Medulla oblongata (tissue), 1 donor: Measurements from ENCODE around the gene ANTXRL.
"Not testable (repeated sequence)": the region's sequence is repeated elsewhere in the genome, so short reads cannot be mapped to it uniquely, and the experiment has no call there.

Experiments
- DNase-seq: peaks from one replicate; pipeline ENCODE4 v3.0.0-alpha.2; 2015; ENCODE audit errors: extremely low spot score

ANTXRL gene

DNA sequence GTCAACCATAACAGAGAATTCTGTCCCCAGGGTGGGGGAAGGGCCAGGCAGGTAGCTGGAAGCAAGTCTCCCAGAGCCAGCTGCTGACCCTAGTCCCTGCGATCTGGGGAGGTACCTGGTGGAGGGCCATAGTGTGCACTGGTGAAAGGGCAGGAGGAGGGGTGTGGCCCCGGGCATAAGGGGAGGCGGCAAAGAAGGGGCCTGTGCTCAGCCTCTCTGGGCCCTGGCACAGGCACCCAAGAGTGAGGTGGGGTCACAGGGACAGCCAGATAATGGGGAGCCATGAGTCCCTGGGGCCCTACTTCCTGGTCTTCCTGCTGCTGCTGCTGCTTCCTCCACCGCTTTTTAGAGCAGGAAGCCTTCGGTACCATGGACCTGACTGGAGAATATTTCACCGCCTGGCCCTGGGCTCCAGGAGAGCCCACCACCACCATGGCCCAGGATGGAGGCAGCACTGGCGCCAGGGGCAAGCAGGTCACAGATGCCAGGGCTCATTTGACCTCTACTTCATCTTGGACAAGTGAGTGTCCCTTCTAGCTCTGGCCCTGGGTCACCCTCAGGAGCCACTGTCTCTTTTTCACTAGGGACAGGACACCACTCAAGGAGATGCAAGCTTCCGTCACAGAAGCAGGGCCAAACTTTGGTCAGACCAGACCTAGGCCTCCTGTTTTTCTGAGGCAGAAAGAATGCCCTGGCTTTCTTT is at the start of gene ANTXRL:
Gene ANTXRL (plus strand): TSS at position 7 of the 703 bp plus-strand sequence. CDS start 266 bp downstream, at position 273.
- no peak for DNase-seq

DNA sequence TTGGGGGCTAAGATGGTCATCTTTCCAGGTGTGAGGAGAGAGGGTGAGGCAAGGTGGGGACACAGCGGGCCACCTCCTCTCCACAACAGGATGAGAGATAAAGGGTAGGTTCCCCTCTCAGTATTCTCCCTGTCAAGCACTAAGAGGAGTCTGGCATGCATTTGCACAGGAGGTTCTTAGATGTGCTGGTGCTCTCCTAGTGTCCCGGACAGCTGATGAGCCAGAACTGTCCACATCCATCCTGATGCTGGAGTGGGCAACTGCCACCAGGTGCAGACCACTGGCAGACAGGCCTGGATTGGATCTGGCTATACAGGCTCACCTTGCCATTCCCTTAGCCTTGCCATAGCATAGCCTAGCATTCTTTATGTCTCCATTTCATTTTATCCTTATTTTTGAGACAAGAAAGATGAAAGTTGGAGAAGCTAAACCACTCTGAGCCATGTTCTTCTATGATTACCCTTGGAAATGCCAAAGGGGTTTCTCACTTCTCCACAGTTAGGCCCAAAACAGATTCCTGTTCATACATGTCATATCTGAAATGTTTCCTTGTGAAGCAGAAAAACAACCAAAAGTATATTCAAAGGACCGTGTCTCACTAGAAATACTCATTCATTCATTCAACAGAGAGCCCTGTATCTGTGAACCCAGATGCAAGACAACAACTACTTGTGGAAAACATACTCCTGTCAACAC is 48.8 kb upstream of the ANTXRL start:
- no peak for DNase-seq

DNA sequence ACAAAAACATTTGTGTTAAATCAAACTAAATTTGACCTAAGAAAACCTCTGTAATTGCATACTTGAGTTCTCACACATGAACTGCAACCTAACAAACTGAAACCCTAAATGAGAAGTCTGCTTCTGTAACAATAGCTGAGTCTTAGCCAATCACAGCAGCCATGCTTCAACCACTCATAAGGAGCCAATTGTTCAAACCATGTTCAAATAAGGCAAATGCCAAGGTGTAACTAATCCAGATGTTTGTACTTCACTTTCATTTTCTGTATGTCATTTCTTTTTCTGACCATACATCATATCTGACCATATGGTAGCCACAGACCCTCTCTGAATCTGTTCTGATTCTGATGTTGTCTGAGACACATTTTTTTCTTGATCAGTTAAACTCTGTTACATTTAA is 47.5 kb upstream of the ANTXRL start:
- DNase-seq, result no peak

DNA sequence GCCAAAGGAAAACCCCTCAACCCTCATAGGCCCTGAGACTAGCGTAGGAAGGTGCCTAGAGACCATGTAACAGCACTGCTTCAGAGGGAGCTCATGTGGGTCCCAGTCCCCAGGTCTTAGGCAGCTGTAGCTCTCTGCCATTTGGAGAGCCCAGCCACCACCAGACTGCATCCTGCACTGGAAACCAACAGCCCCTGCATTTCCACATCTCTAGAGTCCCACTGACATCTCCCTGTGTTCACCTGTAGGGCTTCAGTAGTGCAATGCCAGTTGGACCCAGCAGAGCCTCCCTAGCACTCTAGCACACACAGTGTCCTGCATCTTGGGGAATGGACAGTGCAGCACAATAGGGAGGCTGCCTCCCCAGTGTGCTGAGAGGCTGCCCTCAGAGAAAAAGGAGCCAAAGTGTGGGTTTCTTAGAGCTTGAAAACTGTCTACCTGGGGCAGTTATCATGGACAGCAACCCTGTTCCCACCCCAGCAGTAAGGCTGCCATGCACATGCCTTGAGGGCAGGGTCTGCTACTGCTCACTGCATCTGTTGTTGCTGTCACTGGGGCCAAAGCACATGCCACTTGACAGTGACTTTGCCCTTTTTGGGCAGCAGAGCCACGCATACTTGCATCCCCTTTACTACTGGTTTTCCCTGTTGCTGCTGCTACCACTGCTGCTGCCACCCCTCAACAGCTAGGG is 46.7 kb upstream of the ANTXRL start:
- no peak for DNase-seq

DNA sequence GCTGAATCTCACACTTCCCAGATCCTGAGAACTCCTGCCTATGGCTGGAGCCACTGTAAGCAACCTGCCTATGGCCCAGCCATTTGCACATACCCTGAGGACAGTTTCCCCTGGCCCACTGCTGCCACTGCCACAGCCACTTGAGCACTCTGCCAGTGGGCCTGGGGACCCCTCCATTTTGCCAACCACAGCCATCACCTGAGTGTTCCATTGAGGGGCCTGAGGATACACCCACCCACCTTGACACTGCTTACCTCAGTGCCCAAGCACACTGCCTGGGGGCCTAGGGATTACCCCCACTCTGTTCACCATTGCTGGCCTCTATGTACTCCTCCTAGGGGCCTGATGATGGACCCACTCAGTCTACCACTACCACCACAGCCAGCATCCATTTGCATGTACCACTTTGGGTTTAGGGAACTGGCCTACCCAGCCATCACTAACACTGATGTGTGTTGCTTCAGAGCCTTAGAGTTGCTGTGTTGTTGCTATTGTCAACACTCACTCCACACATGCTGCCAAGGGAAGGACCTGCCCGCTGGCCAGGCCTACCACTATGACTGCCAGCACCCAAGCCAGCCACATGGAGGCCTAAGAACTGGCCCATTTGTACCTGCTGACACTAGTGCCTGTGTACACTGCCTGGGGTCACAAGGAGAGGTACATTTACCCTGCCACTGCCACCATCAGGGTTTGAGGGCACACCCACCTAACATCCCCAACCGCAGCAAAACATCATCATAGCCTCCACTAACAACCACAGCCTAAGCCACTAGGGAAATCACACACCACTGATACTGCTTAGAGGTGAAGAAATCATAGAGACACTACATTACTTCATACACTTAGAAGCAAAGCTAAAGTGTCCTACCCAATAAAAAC is 45.9 kb upstream of the ANTXRL start:
- DNase-seq, result no peak

DNA sequence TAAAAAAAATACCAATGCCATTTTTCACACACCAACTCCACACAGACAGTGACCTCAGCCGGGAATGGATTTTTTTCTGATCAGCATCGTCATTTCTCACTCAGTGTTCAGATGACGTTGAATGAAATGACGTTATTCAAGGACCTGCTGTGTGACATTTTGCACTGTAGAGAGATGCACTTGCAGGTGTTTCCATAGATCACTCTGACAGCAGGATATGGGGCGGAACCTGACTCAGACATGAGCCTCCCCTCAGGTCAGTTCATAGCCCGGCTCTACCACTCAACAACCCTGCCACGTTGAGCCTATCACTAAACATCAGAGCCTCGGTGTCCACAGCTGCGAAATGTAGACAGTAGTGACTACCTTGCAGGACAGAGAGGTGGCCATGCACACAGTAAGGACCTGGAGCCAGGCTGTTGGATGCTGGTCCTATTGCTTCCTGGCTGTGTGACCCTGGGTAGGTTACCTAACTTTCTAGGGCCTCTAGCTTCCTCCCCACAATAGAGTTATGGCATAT is 41.4 kb upstream of the ANTXRL start:
- no peak for DNase-seq

DNA sequence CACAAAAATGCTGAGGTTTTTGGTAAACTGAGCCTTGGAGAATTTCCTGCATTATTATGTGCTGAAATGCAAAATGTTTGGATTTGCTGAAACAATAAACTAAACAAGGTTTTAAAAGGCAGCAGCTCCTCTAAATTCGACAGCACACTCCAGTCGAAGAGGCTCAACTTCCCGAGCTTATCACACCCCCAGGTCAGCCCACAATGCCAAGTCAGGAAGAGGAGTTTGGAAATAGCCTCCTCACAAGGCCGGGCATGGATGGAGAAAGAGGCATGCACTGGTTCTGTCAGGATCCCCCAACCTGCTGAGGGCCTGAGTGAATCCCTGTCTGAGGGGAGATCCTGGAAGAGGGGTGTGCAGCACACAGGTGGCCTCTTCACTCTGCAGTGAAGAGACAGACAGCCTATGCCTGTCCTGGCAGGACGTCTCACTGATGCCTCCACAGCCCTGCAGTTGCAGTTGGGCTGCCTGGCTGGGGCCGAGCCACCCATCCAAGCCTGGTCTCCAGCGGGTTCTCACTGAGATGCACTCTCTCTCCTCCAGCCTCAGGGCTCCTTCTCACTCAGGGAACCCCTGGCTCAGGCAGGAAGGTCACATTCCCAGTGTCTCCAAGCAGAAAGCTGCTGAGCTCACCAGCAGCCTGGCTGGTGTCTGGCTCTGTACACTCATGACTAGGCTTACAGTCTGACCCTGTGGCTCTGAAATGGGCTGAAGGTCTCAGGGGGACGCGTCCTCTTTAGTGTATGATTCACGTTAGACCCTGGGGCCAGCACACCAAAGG is 40.2 kb upstream of the ANTXRL start:
- not testable (repeated sequence) for DNase-seq

DNA sequence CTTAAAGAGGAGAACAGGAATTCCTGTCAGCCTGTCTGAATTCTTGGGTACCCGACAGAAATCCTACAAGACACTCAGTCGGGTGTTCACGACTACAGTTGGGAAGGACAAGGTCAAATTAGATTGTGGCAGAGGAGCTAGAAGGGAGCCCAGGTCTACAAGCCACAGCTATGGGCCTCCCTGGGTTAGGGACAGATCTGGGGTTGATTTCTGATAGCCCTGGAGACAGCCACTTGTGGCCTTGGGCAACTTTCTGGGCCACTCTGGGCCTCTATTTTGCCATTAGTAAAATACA is 39.7 kb upstream of the ANTXRL start:
- no peak for DNase-seq

DNA sequence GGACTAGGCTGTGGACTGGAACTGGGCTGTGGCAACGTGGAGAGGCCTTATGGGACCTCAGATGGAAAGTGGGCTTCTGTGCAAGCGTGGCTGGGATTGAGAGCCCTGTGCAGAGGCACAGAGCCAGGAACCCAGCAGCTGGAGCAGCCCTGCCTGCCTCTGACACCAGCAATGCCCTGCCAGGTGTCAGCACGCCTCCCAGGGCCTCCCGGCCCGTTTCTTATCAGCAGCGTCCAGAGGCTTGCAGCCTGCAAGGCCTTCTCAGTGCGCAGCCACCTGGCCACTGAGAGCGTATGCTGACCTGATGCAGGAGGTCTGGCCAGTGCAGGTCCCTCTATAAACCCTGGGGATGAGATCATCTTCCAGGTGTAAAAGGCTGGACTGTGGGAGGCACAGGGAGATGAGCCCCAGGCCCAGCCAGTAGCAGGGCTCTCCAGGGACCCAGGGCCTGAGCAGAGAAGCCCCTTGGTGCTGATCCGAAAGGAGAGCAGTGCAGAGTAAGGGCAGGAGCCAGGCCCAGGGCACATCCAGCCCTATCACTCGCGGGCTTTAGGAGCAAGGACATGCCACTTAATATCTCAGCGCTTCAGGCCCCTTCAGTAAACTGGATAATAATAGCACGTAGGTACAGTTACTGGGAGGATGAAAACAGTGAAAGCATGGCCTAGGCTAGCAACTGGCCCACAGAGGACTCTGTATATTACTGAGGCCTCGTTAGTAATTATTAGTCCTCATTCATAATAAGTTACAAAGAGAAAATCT is 38.8 kb upstream of the ANTXRL start:
- no peak for DNase-seq

DNA sequence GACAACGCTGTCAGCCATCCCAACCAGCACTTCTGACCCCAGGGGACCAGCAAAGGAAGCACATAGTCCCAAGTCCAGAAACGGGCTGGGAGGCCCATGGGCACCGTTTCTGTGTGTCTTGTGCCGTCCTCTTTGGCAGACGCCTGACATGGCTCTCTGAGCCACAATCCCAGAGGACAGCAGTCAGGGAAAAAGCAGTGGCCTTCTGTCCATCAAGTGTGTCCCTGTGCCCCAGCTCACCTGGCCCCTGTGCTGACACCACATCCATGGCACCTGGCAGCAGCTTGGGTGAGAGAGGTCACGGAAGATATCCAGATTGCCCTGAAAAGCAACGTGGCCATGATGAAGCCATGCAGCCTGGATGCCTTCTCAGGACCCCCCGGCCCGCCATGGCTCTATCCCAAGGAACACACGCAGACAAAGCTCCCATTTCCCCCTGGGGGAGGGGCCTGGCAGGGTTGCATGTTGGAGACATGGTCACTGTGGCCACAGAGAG is 38.1 kb upstream of the ANTXRL start:
- peak; percentile 26 for DNase-seq

DNA sequence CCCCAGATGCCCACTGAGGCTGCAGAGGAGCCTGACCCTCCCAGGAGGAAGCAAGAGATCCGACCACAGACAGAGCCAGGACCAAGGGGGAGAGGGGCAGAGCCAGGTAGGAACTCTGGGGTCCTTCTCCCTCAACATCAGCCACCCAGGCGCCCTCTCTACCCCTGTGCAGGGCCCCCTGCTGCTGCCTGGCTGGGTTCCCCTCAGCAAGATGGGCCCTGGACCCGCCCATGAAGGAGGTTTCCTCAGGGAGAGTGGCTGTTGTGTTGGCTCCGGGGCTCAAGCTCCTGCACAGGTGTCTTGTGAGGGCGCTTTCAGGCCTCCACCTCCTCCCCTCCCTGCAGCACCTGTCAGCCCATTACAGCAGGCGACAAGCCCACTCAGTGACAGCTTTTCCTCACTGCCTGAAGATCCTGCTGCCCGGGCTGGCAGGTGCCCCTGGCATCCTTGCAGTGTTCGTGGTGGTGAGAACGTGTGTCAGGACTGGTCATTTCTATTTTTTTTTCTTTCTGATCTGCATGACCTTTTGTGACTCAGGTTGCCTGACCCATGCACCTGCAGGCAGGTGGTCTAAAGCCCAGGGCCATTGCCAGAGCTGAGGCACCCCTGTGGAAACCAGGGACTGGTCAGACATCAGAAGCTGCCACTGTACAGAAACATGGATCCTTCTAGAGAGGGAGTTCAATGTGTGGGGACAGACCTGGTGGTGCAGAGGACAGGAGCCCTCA is 37.0 kb upstream of the ANTXRL start:
- not testable (repeated sequence) for DNase-seq

DNA sequence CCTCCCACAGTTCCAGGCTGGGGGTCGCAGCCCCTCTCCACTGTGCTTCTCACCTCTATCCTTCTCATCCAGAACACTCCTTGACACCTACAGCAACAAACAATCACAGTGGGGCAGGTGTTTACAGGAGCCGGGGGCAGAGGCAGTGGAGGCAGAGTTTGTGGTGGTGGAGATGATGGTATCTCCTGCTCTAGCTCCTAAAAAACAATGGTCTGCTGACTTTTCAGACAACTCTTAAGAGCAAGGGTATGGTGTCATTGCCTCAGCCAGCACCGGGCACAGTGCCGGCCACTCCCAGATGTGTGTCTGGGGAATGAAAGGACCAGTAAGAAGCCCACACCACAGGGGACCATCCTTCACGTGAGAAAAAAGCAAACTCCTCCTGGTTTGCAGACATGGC is 36.3 kb upstream of the ANTXRL start:
- no peak for DNase-seq

DNA sequence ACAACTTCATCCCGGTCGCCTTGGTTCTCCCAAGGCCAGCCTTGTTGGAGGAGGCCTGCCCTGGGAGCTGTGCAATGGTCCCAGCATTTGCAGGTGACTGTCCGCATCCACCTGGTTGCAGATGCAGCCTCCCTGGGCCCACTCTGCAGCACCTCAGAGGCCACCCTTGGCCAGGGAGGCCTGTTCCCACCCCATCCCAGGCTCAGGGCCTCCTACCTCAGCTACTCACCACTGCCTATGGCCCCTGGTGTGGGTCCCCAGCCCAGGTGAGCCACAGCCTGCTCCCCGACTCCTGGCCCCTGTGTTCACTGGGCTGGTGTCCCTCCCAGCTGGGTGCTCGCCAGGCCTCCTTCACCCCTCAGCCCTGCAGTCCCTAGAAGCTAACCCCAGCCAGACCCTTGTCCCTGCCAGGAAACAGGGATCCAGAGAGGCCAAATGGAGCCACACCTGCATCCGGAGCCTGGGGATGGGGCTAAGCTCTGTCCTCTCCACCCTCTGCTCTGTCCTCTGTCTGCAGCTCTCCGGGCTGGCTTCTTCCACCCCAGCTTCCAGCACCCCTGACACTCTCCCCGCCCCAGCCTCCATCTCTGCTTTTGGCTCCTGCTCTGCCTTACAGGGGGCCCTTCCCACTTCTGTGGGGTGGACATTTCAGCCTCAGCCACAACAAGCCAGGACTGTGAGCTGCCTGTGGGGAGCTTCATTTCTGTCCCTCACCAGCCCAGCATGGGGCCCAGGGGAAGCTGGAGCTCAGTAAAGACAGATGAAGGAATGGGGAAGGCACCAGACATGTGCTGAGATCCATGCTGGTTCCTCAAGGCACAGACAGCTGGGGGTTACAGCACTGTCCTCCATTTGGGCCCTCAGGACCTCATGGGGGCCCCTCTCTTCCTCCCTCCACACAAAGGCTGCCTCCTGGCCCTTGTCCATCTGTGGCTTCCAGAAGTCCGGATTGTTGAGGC is 35.6 kb upstream of the ANTXRL start:
- no peak for DNase-seq

DNA sequence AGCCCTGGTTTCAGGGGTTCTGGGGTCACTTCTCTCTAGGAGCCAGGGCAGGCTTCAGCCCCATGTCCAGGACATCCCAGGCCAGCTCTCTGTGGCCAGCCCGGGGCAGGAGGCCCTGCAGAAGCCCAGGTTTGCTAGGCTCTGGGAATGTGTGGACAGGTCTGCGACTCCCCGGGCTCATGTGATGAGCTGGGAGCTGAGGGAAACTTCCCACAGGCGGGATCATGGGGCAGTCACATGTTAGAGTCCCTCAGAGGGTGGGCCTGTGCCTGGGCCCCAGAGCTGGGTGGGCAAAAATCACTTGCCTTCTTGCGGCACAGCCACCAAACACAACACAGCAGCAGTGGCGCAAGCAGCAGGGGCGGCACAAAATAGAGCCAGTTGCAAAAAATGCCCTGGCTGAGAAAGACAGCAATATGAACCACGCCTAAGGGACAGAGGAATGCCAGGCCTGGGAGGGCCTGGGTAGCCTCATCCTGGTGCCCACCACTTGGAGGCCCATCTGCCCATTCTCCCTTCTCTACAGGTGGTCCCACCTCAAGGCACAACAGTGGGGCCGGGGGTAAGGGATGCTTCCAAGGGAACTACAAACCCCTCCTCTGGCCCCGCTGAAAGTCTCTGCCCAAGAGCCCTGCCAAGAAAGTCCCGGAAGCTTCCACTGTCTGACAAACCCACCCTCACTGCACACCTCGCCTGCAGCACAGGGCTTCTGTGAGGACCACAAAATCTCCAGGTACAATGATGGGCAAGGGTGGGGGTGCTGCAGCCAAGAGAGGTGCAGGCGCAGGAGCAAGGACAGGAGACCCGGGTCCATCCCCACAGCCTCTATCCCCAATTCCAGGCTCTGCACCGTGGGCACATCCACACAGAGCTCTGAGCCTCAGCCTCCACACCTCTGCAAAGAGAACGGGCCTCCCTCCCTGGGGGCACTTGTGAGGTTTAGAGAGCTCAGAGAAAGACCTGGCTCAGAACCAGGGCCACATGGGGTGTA is 34.6 kb upstream of the ANTXRL start:
- no peak for DNase-seq

DNA sequence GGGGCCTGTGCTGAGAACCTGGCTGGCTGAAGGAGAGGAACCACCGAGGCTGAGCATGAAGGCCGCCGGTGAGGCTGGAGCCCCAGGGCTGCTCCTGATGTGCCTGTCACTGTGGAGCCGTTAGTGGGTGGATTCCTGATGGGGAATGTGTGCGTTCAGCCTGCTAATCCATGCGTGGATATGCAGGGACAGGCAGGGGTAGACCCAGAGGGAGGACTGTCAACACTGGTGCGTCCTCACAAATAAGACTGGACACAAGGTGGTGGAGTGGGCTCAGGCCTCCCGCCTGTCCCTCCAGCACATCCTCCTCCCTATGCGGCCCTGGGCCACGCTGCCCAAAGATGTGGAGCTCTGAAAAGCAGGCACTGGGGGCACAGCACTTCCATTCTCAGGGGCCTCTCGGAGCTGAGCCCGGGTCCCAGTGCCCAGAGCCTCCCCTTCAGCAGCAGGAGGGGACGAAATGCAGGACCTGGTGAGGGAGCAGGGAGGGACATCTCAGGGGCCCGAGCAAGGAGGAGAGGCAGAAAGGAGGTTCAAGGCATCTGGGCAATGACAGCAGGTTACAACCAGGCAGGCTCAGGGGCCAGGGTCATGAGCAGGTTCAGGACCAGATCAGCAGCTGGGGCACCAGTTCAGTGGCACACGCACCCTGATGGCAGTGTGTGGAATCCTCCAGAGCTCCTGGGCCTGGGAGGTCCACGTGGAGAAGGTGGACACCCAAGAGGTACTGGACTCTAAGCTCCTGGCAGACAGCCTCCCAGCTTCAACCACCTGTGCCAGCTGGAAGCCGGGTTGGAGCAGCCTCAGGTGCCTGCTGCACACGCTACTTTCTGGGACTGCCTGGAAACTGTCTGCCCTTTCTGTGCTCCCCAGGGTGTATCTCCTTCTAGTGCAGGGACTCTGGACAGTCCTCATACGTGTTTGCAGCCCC is 33.5 kb upstream of the ANTXRL start:
- DNase-seq, result no peak

DNA sequence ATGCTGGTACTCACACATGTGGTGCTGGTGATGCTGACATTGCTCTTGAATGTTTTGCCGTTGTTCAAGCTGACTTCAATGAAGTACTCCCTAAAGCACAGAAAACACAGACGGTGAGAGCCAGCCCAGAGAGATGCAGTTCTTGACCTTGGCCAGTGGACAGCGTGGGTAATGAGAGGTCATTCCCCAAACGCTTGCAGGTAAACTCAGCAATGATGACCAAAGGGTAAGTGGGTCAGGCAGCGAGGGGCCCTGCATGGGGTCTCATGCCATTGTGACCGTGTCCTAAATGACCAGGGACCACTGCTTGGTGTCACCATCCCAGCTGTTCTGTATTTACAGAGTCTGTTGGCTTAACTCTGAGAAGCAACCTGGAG is 32.8 kb upstream of the ANTXRL start:
- DNase-seq, result no peak
